OCI-LY3 (cell line): ENCODE results near the gene GSDME.

ENCODE experiments used
- H2AFZ ChIP-seq: fragments of 200-600, 300-600 bp; shearing (Covaris generic); 2 replicates; pipeline ENCODE4 v1.6.0; 2014; ENCODE audit warnings: antibody characterized with exemption, low read depth, low read length
- H3K27ac ChIP-seq: fragments of 200-600, 300-600 bp; sonication (generic); 2 replicates; pipeline ENCODE4 v1.5.1; 2014; ENCODE audit warnings: mild to moderate bottlenecking, low read length, moderate library complexity, mixed read lengths
- H3K27me3 ChIP-seq: fragments of 200-600, 300-600 bp; sonication (generic); 2 replicates; pipeline ENCODE4 v1.6.1; 2014; ENCODE audit warnings: low read depth, low read length, mixed read lengths
- H3K36me3 ChIP-seq: fragments of 200-600, 300-600 bp; sonication (generic); replicated peaks from 2 replicates; pipeline ENCODE3; 2014; ENCODE audit warnings: low read depth, low read length, mixed read lengths
- H3K4me1 ChIP-seq: fragments of 300-600, 200-600 bp; sonication (generic); 2 replicates; pipeline ENCODE4 v1.6.1; 2014; ENCODE audit warnings: low read length, mixed read lengths
- H3K4me2 ChIP-seq: fragments of 200-600, 300-600 bp; sonication (generic); 2 replicates; pipeline ENCODE4 v1.6.1; 2014; ENCODE audit warnings: low read length, mixed read lengths
- H3K4me3 ChIP-seq: fragments of 300-600, 200-600 bp; sonication (generic); 2 replicates; pipeline ENCODE4 v1.5.1; 2014; ENCODE audit warnings: antibody characterized with exemption, mild to moderate bottlenecking, low read length, moderate library complexity
- H3K79me2 ChIP-seq: fragments of 300-600, 200-600 bp; shearing (Covaris generic); 2 replicates; pipeline ENCODE4 v1.6.1; 2014; ENCODE audit warnings: mild to moderate bottlenecking, low read length, mixed read lengths
- H3K9ac ChIP-seq: fragments of 300-600, 200-600 bp; shearing (Covaris generic); 2 replicates; pipeline ENCODE4 v1.6.0; 2014; ENCODE audit warnings: mild to moderate bottlenecking, low read length, moderate library complexity
- H3K9me3 ChIP-seq: fragments of 200-600, 300-600 bp; shearing (Covaris generic); 2 replicates; pipeline ENCODE4 v1.6.1; 2014; ENCODE audit warnings: low read length, mixed read lengths; ENCODE audit not compliant: insufficient read depth
- H4K20me1 ChIP-seq: fragments of 200-600, 300-600 bp; sonication (generic); 2 replicates; pipeline ENCODE4 v1.6.1; 2016; ENCODE audit warnings: low read length, mixed read lengths; ENCODE audit not compliant: insufficient read depth
- EZH2phosphoT487 ChIP-seq: fragments of 200-600 bp; shearing (Covaris generic); IDR thresholded peaks from 2 replicates; pipeline ENCODE4 v1.6.1; 2018; ENCODE audit warnings: antibody characterized with exemption, mixed run types, low read depth
- TF ChIP-seq, protein P1 (sequence below): fragments of 200-600, 300-600 bp; sonication (generic); IDR thresholded peaks from 2 replicates; pipeline ENCODE4 v1.5.1; 2014; ENCODE audit warnings: antibody characterized with exemption, low read length, low read depth

GSDME gene

GRCh38 chr7:24721481-24722001, 35.7 kb downstream of the GSDME start:
- no peak overlapping the region for H3K27ac ChIP-seq

DNA sequence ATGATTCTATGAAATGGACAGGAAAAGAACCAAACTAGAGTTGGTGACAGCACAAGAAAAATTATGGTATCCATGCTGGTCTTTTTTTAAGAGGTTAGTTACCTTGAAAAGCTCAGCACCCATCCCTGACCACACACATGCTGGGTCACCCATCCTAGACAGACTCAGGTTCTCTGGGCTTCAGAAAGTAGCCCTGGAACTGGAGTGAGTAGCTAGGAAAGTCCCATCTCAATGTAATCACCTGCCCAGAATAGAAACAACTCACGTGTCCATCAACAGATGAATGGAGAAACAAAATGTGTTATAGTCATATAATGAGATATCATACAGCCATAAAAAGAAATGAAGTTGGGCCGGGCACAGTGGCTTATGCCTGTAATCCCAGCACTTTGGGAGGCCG, 37.0 kb downstream of the GSDME start:
- Histone ChIP-seq H2AFZ (no peak overlapping the region), H3K79me2 (no peaks in the 10 kb centered on the region), H3K9me3 (no peaks in the 10 kb centered on the region), H3K27ac (no peak overlapping the region), H3K27me3 (no peaks in the 10 kb centered on the region), H3K4me2 (peak overlapping the region; percentile 44), H3K4me1 (peaks cover 52% of the 10 kb centered on the region), H3K9ac (no peak overlapping the region), H3K4me3 (peak overlapping the region; percentile 39; the same call in 1 of the 2 replicates), H3K36me3 (no peaks in the 10 kb centered on the region), H4K20me1 (no peaks in the 10 kb centered on the region)
- TF ChIP-seq, protein P1, sequence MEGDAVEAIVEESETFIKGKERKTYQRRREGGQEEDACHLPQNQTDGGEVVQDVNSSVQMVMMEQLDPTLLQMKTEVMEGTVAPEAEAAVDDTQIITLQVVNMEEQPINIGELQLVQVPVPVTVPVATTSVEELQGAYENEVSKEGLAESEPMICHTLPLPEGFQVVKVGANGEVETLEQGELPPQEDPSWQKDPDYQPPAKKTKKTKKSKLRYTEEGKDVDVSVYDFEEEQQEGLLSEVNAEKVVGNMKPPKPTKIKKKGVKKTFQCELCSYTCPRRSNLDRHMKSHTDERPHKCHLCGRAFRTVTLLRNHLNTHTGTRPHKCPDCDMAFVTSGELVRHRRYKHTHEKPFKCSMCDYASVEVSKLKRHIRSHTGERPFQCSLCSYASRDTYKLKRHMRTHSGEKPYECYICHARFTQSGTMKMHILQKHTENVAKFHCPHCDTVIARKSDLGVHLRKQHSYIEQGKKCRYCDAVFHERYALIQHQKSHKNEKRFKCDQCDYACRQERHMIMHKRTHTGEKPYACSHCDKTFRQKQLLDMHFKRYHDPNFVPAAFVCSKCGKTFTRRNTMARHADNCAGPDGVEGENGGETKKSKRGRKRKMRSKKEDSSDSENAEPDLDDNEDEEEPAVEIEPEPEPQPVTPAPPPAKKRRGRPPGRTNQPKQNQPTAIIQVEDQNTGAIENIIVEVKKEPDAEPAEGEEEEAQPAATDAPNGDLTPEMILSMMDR, result no peak
- TF ChIP-seq EZH2phosphoT487, result no peak

More at GRCh38 chr7:24721481-24722001, 35.7 kb downstream of the GSDME start:
- Histone ChIP-seq H3K36me3 (no peaks in the 10 kb centered on the region), H2AFZ (no peak overlapping the region), H3K9me3 (no peaks in the 10 kb centered on the region), H3K79me2 (no peaks in the 10 kb centered on the region), H3K27me3 (no peaks in the 10 kb centered on the region), H3K4me3 (peak overlapping the region; percentile 39; the same call in 1 of the 2 replicates), H3K9ac (no peak overlapping the region), H3K4me2 (peak overlapping the region; percentile 44), H3K4me1 (peaks cover 42% of the 10 kb centered on the region), H4K20me1 (no peaks in the 10 kb centered on the region)
- TF ChIP-seq, protein P1, result no peak
- no peak for TF ChIP-seq EZH2phosphoT487

- Histone ChIP-seq H3K27me3 (no peaks in the 10 kb centered on the region), H3K9me3 (no peaks in the 10 kb centered on the region), H3K9ac (no peak overlapping the region), H3K27ac (peak overlapping the region; percentile 54), H3K4me3 (no peak overlapping the region), H2AFZ (no peak overlapping the region), H3K79me2 (no peaks in the 10 kb centered on the region), H3K36me3 (no peaks in the 10 kb centered on the region), H3K4me2 (peak overlapping the region; percentile 4; the same call in 1 of the 2 replicates), H3K4me1 (peaks cover 52% of the 10 kb centered on the region), H4K20me1 (no peaks in the 10 kb centered on the region)
- no peak for TF ChIP-seq EZH2phosphoT487
- TF ChIP-seq, protein P1, result no peak
These were observed 38.2 kb downstream of the GSDME start for GRCh38 chr7:24718977-24719491.

DNA sequence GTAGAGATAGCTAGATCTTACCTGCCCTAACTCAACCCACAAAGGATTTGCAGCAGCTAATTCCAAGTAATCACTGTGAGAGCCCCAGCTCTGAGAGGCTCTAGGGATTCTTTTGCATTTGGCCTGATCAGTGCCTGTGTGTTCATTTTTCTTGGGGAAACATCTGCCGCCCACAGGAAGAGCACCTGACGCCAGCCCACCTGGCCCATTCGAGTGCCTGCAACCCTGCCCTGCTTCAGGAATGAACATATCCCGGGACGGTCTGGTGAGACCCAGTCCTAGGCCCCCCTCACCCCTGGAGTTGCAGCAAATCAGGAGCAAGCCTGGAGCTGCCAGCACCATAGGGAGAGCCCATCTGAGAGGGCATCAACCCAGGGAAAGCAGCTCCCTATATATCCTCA, 38.8 kb downstream of the GSDME start:
- H4K20me1 ChIP-seq, result no peaks in the 10 kb centered on the region
- H3K79me2 ChIP-seq, result no peaks in the 10 kb centered on the region
- peak overlapping the region; percentile 4 for H3K4me2 ChIP-seq
- H3K4me3 ChIP-seq, result no peak overlapping the region
- peak overlapping the region; percentile 54 for H3K27ac ChIP-seq
- no peaks in the 10 kb centered on the region for H3K36me3 ChIP-seq
- TF ChIP-seq, protein P1, result no peak
- TF ChIP-seq EZH2phosphoT487, result no peak
- peaks cover 52% of the 10 kb centered on the region for H3K4me1 ChIP-seq
- no peak overlapping the region for H2AFZ ChIP-seq
- H3K9me3 ChIP-seq, result no peaks in the 10 kb centered on the region
- no peaks in the 10 kb centered on the region for H3K27me3 ChIP-seq
- no peak overlapping the region for H3K9ac ChIP-seq
